Measurements from ENCODE around the gene SYVN1. TPM values are rescaled to one million over a fixed set of nuclear protein-coding genes. Genes with fewer than 3 reads are reported as not detected.
"Not testable (repeated sequence)": the region's sequence is repeated elsewhere in the genome, so short reads cannot be mapped to it uniquely, and the experiment has no call there.

SYVN1 gene
- 10 to 100 TPM; 47.0 to 54.9 (median 51.0) TPM for polyA plus RNA-seq (ENCODE audit: insufficient read length in 4 of 4)

GRCh38 chr11:65134240-65134951 is at the start of gene SYVN1:
SYVN1 (minus strand) TSS chr11:65134519; CDS start chr11:65133601, 918 bp downstream.
- peak; percentile 76 to 93 (median 84) for DNase-seq (ENCODE audit: low read depth in 4 of 4, low spot score in 3 of 4)

GRCh38 chr11:65183201-65183891 is 49.0 kb upstream of the SYVN1 start:
- DNase-seq (ENCODE audit: low read depth in 4 of 4, low spot score in 3 of 4), result no peak

- DNase-seq (ENCODE audit: low read depth in 4 of 4, low spot score in 3 of 4), result no peak
These were observed 48.2 kb upstream of the SYVN1 start for GRCh38 chr11:65182258-65183170.

- DNase-seq (ENCODE audit: low read depth in 4 of 4, low spot score in 3 of 4), result peak in 1 of 4 donors; percentile 35
These were observed 47.4 kb upstream of the SYVN1 start, which contains the start of gene CAPN1 for GRCh38 chr11:65181569-65182257. CAPN1 (plus strand) TSS chr11:65181928; CDS start chr11:65182702, 774 bp downstream.

GRCh38 chr11:65180877-65181568 is 46.7 kb upstream of the SYVN1 start:
- DNase-seq (ENCODE audit: low read depth in 4 of 4, low spot score in 3 of 4), result peak in 2 of 4 donors; percentile 47 to 58

GRCh38 chr11:65174571-65175010 is 40.3 kb upstream of the SYVN1 start:
- not testable (repeated sequence) for DNase-seq (ENCODE audit: low read depth in 4 of 4, low spot score in 3 of 4)

GRCh38 chr11:65172600-65172999 is 38.3 kb upstream of the SYVN1 start:
- no peak for DNase-seq (ENCODE audit: low read depth in 4 of 4, low spot score in 3 of 4)

GRCh38 chr11:65170058-65170534 is 35.8 kb upstream of the SYVN1 start, which contains the start of gene SPDYC:
SPDYC (plus strand) TSS chr11:65170233; CDS start chr11:65171358, 1,125 bp downstream.
- DNase-seq (ENCODE audit: low read depth in 4 of 4, low spot score in 3 of 4), result no peak

GRCh38 chr11:65169164-65169641 is 34.9 kb upstream of the SYVN1 start:
- no peak for DNase-seq (ENCODE audit: low read depth in 4 of 4, low spot score in 3 of 4)

- no peak for DNase-seq (ENCODE audit: low read depth in 4 of 4, low spot score in 3 of 4)
These were observed 33.3 kb upstream of the SYVN1 start for GRCh38 chr11:65167656-65168055.

GRCh38 chr11:65166893-65167292 is 32.6 kb upstream of the SYVN1 start:
- DNase-seq (ENCODE audit: low read depth in 4 of 4, low spot score in 3 of 4), result no peak

- no peak for DNase-seq (ENCODE audit: low read depth in 4 of 4, low spot score in 3 of 4)
These were observed 31.3 kb upstream of the SYVN1 start for GRCh38 chr11:65165410-65166317.

- no peak for DNase-seq (ENCODE audit: low read depth in 4 of 4, low spot score in 3 of 4)
These were observed 29.4 kb upstream of the SYVN1 start for GRCh38 chr11:65163684-65164083.

- DNase-seq (ENCODE audit: low read depth in 4 of 4, low spot score in 3 of 4), result no peak
These were observed 26.3 kb upstream of the SYVN1 start for GRCh38 chr11:65160643-65161042.

GRCh38 chr11:65159012-65159411 is 24.7 kb upstream of the SYVN1 start:
- DNase-seq (ENCODE audit: low read depth in 4 of 4, low spot score in 3 of 4), result no peak

GRCh38 chr11:65157336-65157735 is 23.0 kb upstream of the SYVN1 start:
- DNase-seq (ENCODE audit: low read depth in 4 of 4, low spot score in 3 of 4), result no peak

- DNase-seq (ENCODE audit: low read depth in 4 of 4, low spot score in 3 of 4), result no peak
These were observed 22.6 kb upstream of the SYVN1 start for GRCh38 chr11:65156926-65157325.

GRCh38 chr11:65156256-65156655 is 21.9 kb upstream of the SYVN1 start:
- no peak for DNase-seq (ENCODE audit: low read depth in 4 of 4, low spot score in 3 of 4)

Measured in right renal pelvis (tissue), 4 donors.